ENCODE data around the gene ROBO2. TPM values are rescaled to one million over a fixed set of nuclear protein-coding genes. Genes with fewer than 3 reads are reported as not detected.

The ROBO2 gene
- total RNA-seq, 1 donor from 2014 or later: 0.79 TPM

DNA sequence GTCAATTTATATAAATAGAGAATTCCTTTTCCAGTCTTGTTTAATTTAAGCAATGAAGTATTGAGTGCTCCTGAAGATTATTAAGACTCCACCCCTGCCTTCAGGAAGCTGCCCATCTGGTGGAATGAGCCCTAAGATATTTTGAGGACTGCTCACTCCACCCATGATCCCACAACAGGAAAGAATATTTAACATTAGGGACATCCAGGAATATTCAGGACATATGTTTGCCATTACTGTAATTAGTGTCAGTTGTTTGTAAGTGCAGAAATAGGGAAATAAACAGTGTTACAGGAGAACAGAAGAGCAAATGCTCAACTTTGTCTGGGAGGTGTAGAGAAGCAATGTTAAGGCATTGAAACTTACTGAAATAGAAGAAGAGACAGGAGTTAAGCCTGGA is 375.0 kb downstream of the ROBO2 start:
- no peak for FAIRE-seq
- H3K4me3 ChIP-seq (ENCODE audit: low read depth, low read length): no peak overlapping the region
- no peaks in the 10 kb centered on the region for H3K36me3 ChIP-seq (ENCODE audit: control insufficient read depth, insufficient read depth, low read length)
- no peak for DNase-seq (ENCODE audit: low read depth)
- no peaks in the 10 kb centered on the region for H3K27me3 ChIP-seq (ENCODE audit: control insufficient read depth, insufficient read depth, low read length)
- TF ChIP-seq CTCF (IDR thresholded peaks at IDR 0.05; ENCODE audit: insufficient read depth, low read length, severe bottlenecking): no peak

DNA sequence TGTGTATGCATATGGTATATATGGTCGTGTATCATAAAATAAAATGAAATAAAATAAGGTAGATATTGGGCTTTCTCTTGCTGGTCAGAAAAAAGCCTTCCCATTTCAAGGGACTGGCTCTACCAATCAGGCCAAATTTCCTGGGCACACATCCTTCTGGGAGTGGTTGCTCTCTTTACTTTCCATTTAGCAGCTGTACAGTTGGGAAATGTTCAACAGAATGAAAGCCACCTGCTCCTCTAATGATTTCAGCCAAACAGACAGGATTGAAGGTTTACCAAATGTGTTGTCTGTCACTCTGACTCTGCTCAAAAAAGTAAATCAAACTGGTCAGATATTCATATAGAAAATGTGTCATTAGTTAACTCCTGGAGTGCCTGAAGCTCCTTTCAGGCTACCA is 380.4 kb downstream of the ROBO2 start:
- H3K36me3 ChIP-seq (ENCODE audit: control insufficient read depth, insufficient read depth, low read length): no peaks in the 10 kb centered on the region
- FAIRE-seq: no peak
- TF ChIP-seq CTCF (IDR thresholded peaks at IDR 0.05; ENCODE audit: insufficient read depth, low read length, severe bottlenecking): no peak
- no peaks in the 10 kb centered on the region for H3K27me3 ChIP-seq (ENCODE audit: control insufficient read depth, insufficient read depth, low read length)
- no peak overlapping the region for H3K4me3 ChIP-seq (ENCODE audit: low read depth, low read length)
- DNase-seq (ENCODE audit: low read depth): no peak

GRCh38 chr3:77421916-77422315 is 382.0 kb downstream of the ROBO2 start:
- H3K36me3 ChIP-seq (ENCODE audit: control insufficient read depth, insufficient read depth, low read length): no peaks in the 10 kb centered on the region
- DNase-seq (ENCODE audit: low read depth) (no peak), FAIRE-seq (no peak)
- TF ChIP-seq CTCF (IDR thresholded peaks at IDR 0.05; ENCODE audit: insufficient read depth, low read length, severe bottlenecking): no peak
- no peak overlapping the region for H3K4me3 ChIP-seq (ENCODE audit: low read depth, low read length)
- H3K27me3 ChIP-seq (ENCODE audit: control insufficient read depth, insufficient read depth, low read length): no peaks in the 10 kb centered on the region

DNA sequence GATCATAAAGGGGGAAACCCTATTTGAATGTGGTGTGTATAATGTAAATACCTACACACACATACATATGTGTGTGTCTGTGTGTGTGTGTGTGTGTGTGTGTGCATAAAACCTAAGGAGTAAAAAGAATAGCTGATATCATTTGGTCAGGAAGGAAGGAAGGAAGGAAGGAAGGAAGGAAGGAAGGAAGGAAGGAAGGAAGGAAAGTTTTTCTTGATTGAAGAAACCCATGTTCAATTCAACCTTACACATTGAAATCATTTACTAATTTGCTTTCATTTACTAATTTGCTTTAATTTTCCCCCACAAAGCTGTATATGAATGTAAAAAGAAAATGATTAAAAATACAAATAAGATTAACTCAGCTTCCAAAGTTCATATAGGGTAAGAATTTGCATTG is 386.6 kb downstream of the ROBO2 start:
- TF ChIP-seq CTCF (IDR thresholded peaks at IDR 0.05; ENCODE audit: insufficient read depth, low read length, severe bottlenecking): no peak
- no peak for DNase-seq (ENCODE audit: low read depth)

GRCh38 chr3:77427528-77427927 is 387.6 kb downstream of the ROBO2 start:
- TF ChIP-seq CTCF (IDR thresholded peaks at IDR 0.05; ENCODE audit: insufficient read depth, low read length, severe bottlenecking): no peak
- FAIRE-seq (no peak), DNase-seq (ENCODE audit: low read depth) (no peak)
- no peaks in the 10 kb centered on the region for H3K27me3 ChIP-seq (ENCODE audit: control insufficient read depth, insufficient read depth, low read length)
- no peak overlapping the region for H3K4me3 ChIP-seq (ENCODE audit: low read depth, low read length)
- H3K36me3 ChIP-seq (ENCODE audit: control insufficient read depth, insufficient read depth, low read length): no peaks in the 10 kb centered on the region

More for the DNA sequence above, 386.6 kb downstream of the ROBO2 start:
- no peak overlapping the region for H3K4me3 ChIP-seq (ENCODE audit: low read depth, low read length)
- H3K27me3 ChIP-seq (ENCODE audit: control insufficient read depth, insufficient read depth, low read length): no peaks in the 10 kb centered on the region
- no peak for FAIRE-seq
- no peaks in the 10 kb centered on the region for H3K36me3 ChIP-seq (ENCODE audit: control insufficient read depth, insufficient read depth, low read length)

GRCh38 chr3:77436908-77437307 is 397.0 kb downstream of the ROBO2 start:
- no peak for FAIRE-seq

More at GRCh38 chr3:77436908-77437307, 397.0 kb downstream of the ROBO2 start:
- no peak for TF ChIP-seq CTCF (IDR thresholded peaks at IDR 0.05; ENCODE audit: insufficient read depth, low read length, severe bottlenecking)
- DNase-seq (ENCODE audit: low read depth): no peak
- no peak overlapping the region for H3K4me3 ChIP-seq (ENCODE audit: low read depth, low read length)
- no peaks in the 10 kb centered on the region for H3K27me3 ChIP-seq (ENCODE audit: control insufficient read depth, insufficient read depth, low read length)
- no peaks in the 10 kb centered on the region for H3K36me3 ChIP-seq (ENCODE audit: control insufficient read depth, insufficient read depth, low read length)
